Hepatocyte (in vitro differentiated cells): ENCODE measurements around the gene SORCS3. TPM values are rescaled to one million over a fixed set of nuclear protein-coding genes. Genes with fewer than 3 reads are reported as not detected.
"Not testable (repeated sequence)": the region's sequence is repeated elsewhere in the genome, so short reads cannot be mapped to it uniquely, and the experiment has no call there.

Source experiments
- DNase-seq: peaks from one replicate; pipeline ENCODE4 v3.0.0-alpha.2; 2016; ENCODE audit warnings: low spot score
- H2AFZ ChIP-seq: fragments of 200-600 bp; sonication (generic); 2 replicates; pipeline ENCODE4 v1.6.0; 2016; ENCODE audit warnings: antibody characterized with exemption, mild to moderate bottlenecking
- H3K27ac ChIP-seq: fragments of 200-600 bp; sonication (generic); 2 replicates; pipeline ENCODE4 v1.5.1; 2016; ENCODE audit warnings: mild to moderate bottlenecking
- H3K27me3 ChIP-seq: fragments of 200-600 bp; sonication (generic); 2 replicates; pipeline ENCODE4 v1.6.1; 2016
- H3K36me3 ChIP-seq: fragments of 200-600 bp; sonication (generic); replicated peaks from 2 replicates; pipeline ENCODE4 v1.5.1; 2016; ENCODE audit warnings: low read depth; ENCODE audit not compliant: insufficient read depth
- H3K4me1 ChIP-seq: fragments of 200-600 bp; sonication (generic); 2 replicates; pipeline ENCODE4 v1.5.1; 2016; ENCODE audit warnings: mild to moderate bottlenecking, moderate library complexity; ENCODE audit not compliant: insufficient read depth
- H3K4me2 ChIP-seq: fragments of 200-600 bp; sonication (generic); 2 replicates; pipeline ENCODE4 v1.6.0; 2016
- H3K4me3 ChIP-seq: fragments of 200-600 bp; sonication (generic); 2 replicates; pipeline ENCODE4 v1.5.1; 2016; ENCODE audit warnings: mild to moderate bottlenecking
- H3K79me2 ChIP-seq: fragments of 200-600 bp; sonication (generic); 2 replicates; pipeline ENCODE4 v1.6.0; 2017; ENCODE audit warnings: mild to moderate bottlenecking
- H3K9me2 ChIP-seq: fragments of 200-600 bp; sonication (generic); replicated peaks from 2 replicates; pipeline ENCODE4 v1.6.0; 2017; ENCODE audit warnings: mild to moderate bottlenecking; ENCODE audit not compliant: insufficient read depth
- H3K9me3 ChIP-seq: fragments of 200-600 bp; sonication (generic); 2 replicates; pipeline ENCODE4 v1.5.1; 2016; ENCODE audit warnings: low read depth, mild to moderate bottlenecking
- H4K20me1 ChIP-seq: fragments of 200-600 bp; sonication (generic); 2 replicates; pipeline ENCODE4 v1.6.0; 2016; ENCODE audit warnings: mild to moderate bottlenecking; ENCODE audit not compliant: insufficient read depth, poor library complexity, severe bottlenecking
- EZH2 ChIP-seq: fragments of 200-600 bp; sonication (generic); IDR thresholded peaks from 2 replicates; pipeline ENCODE4 v1.6.1; 2016; ENCODE audit warnings: antibody characterized with exemption, mild to moderate bottlenecking, borderline replicate concordance
- EZH2phosphoT487 ChIP-seq: fragments of 200-600 bp; sonication (generic); IDR thresholded peaks from one replicate; pipeline ENCODE4 v1.6.1; 2018; ENCODE audit warnings: antibody characterized with exemption, mild to moderate bottlenecking, low read depth, moderate library complexity; ENCODE audit not compliant: unreplicated experiment, severe bottlenecking
- WGBS: methylation state at CpG from one replicate; pipeline ENCODE4 v1.1.6; 2016; ENCODE audit warnings: low lambda C conversion rate; ENCODE audit errors: missing lambda C conversion rate; 5-methylcytosine and 5-hydroxymethylcytosine counted together
- polyA plus RNA-seq: library from polyadenylated mRNA; unstranded; fragments of >200 nt; fragmentation: Nextera tagmentation; extraction: Ambion mirVana; gene quantifications from 2 replicates; pipeline ENCODE4 v1.2.1, GENCODE V29; 2016
- total RNA-seq: library from RNA; depleted of rRNA; stranded (reverse); fragments of >200 nt; gene quantifications from 2 replicates; pipeline ENCODE4 v1.2.3, GENCODE V29; 2014
- TF ChIP-seq, protein P1 (sequence below): fragments of 200-600 bp; sonication (generic); IDR thresholded peaks from 2 replicates; pipeline ENCODE4 v1.5.1; 2016; ENCODE audit warnings: antibody characterized with exemption, mild to moderate bottlenecking; ENCODE audit not compliant: poor library complexity

SORCS3 gene
- total and polyA plus RNA-seq, 2 experiments from 2014 or later = 0.59 to 0.80 TPM

GRCh38 chr10:104689547-104689946 is 48.5 kb downstream of the SORCS3 start:
- Histone ChIP-seq H2AFZ (no peak overlapping the region), H3K4me2 (no peak overlapping the region), H3K79me2 (no peaks in the 10 kb centered on the region), H3K36me3 (no peaks in the 10 kb centered on the region), H3K4me1 (no peaks in the 10 kb centered on the region), H3K9me3 (no peaks in the 10 kb centered on the region), H3K27me3 (peaks cover 28% of the 10 kb centered on the region), H3K27ac (no peak overlapping the region), H3K9me2 (no peaks in the 10 kb centered on the region), H4K20me1 (no peaks in the 10 kb centered on the region), H3K4me3 (no peak overlapping the region)
- DNase-seq = no peak
- 86% methylated on average over 3 of the region's 3 CpGs for WGBS
- TF ChIP-seq EZH2phosphoT487 = no peak
- TF ChIP-seq, protein P1, sequence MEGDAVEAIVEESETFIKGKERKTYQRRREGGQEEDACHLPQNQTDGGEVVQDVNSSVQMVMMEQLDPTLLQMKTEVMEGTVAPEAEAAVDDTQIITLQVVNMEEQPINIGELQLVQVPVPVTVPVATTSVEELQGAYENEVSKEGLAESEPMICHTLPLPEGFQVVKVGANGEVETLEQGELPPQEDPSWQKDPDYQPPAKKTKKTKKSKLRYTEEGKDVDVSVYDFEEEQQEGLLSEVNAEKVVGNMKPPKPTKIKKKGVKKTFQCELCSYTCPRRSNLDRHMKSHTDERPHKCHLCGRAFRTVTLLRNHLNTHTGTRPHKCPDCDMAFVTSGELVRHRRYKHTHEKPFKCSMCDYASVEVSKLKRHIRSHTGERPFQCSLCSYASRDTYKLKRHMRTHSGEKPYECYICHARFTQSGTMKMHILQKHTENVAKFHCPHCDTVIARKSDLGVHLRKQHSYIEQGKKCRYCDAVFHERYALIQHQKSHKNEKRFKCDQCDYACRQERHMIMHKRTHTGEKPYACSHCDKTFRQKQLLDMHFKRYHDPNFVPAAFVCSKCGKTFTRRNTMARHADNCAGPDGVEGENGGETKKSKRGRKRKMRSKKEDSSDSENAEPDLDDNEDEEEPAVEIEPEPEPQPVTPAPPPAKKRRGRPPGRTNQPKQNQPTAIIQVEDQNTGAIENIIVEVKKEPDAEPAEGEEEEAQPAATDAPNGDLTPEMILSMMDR = no peak
- TF ChIP-seq EZH2 = no peak

DNA sequence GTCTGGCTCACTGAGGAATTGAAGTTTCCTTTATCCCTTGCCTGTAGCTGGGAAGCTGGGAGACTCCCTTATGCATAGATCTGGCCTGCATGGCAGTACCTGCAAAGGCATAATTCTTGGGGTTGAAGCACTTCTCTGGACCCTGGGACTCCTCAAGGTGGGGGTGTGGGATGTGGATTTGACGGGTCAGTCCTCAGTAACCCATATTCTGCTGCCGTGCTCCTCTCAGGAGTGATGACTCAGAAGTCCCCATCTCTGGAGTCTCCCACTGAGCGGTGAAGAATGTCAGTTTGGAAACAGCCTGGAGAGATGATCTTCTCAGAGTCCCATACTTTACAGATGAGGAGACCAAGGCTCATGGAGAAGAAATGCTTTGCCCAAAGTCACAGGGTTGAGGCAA is 49.0 kb downstream of the SORCS3 start:
- peaks cover 31% of the 10 kb centered on the region for H3K27me3 ChIP-seq
- H3K4me1 ChIP-seq = no peaks in the 10 kb centered on the region
- no peak overlapping the region for H3K4me3 ChIP-seq
- 86% methylated on average over 3 of the region's 3 CpGs for WGBS
- H3K79me2 ChIP-seq = no peaks in the 10 kb centered on the region
- no peak overlapping the region for H3K4me2 ChIP-seq
- H3K9me3 ChIP-seq = no peaks in the 10 kb centered on the region
- H3K9me2 ChIP-seq = no peaks in the 10 kb centered on the region
- no peak overlapping the region for H2AFZ ChIP-seq
- no peak for DNase-seq
- H3K27ac ChIP-seq = no peak overlapping the region
- no peaks in the 10 kb centered on the region for H4K20me1 ChIP-seq
- TF ChIP-seq, protein P1 = no peak
- TF ChIP-seq EZH2 (no peak), EZH2phosphoT487 (no peak)
- no peaks in the 10 kb centered on the region for H3K36me3 ChIP-seq

- Histone ChIP-seq H3K4me2 (no peak overlapping the region), H3K9me3 (no peaks in the 10 kb centered on the region), H4K20me1 (no peaks in the 10 kb centered on the region), H3K4me3 (no peak overlapping the region), H3K4me1 (no peaks in the 10 kb centered on the region), H3K9me2 (no peaks in the 10 kb centered on the region), H2AFZ (no peak overlapping the region), H3K79me2 (no peaks in the 10 kb centered on the region), H3K36me3 (no peaks in the 10 kb centered on the region), H3K27me3 (peaks cover 27% of the 10 kb centered on the region), H3K27ac (no peak overlapping the region)
- WGBS = 58% methylated on average over 1 of the region's 1 CpG
- no peak for DNase-seq
- TF ChIP-seq, protein P1 = no peak
- no peak for TF ChIP-seq EZH2phosphoT487
- no peak for TF ChIP-seq EZH2
Observed at GRCh38 chr10:104690959-104691358, 49.9 kb downstream of the SORCS3 start.

DNA sequence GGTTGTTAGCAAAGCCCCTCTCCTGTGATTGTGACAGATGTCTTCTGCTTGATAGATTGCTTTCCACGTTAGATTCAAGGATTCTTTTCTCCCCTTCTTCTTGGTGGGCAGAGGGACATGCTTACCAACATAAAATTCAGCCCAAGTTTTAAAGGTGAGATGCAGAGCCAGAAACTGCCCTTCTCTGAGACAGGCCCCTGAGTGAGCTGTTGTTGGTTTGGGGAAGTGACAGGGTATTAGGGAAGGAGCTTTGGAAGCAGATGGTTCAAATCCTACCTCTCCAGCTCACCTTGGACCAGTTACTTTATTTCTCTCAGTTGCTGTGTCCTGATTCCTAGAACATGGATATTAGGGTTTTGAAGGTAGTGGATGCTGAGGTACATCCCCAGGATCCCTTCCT is 53.0 kb downstream of the SORCS3 start:
- Histone ChIP-seq H3K27ac (no peak overlapping the region), H3K79me2 (no peaks in the 10 kb centered on the region), H2AFZ (no peak overlapping the region), H3K27me3 (peaks cover 27% of the 10 kb centered on the region), H3K4me2 (no peak overlapping the region), H3K9me2 (no peaks in the 10 kb centered on the region), H3K4me1 (no peaks in the 10 kb centered on the region), H3K36me3 (no peaks in the 10 kb centered on the region), H3K9me3 (no peaks in the 10 kb centered on the region), H4K20me1 (no peaks in the 10 kb centered on the region), H3K4me3 (no peak overlapping the region)
- TF ChIP-seq EZH2 (no peak), EZH2phosphoT487 (no peak)
- TF ChIP-seq, protein P1 = no peak
- 58% methylated on average over 1 of the region's 1 CpG for WGBS
- no peak for DNase-seq

- not testable (repeated sequence) for H3K27ac ChIP-seq, H4K20me1 ChIP-seq, DNase-seq, H3K79me2 ChIP-seq, H3K9me2 ChIP-seq, H3K4me1 ChIP-seq, H3K4me3 ChIP-seq, H3K9me3 ChIP-seq, H3K4me2 ChIP-seq, H3K36me3 ChIP-seq, H3K27me3 ChIP-seq, H2AFZ ChIP-seq
- 95% methylated on average over 4 of the region's 4 CpGs for WGBS
Observed at GRCh38 chr10:104703262-104703661, 62.2 kb downstream of the SORCS3 start.
